NCI-H1436 (cell line): ENCODE data around the gene ITGA2.
A peak's percentile ranks its signal among the peaks of the same experiment; 100 is the strongest.
"Not testable (repeated sequence)": the region's sequence is repeated elsewhere in the genome, so short reads cannot be mapped to it uniquely, and the experiment has no call there.

Experiments used
- DNase-seq: peaks from one replicate; lab custom pipeline; 2025; lab: John Stamatoyannopoulos, UW

ITGA2 gene

DNA sequence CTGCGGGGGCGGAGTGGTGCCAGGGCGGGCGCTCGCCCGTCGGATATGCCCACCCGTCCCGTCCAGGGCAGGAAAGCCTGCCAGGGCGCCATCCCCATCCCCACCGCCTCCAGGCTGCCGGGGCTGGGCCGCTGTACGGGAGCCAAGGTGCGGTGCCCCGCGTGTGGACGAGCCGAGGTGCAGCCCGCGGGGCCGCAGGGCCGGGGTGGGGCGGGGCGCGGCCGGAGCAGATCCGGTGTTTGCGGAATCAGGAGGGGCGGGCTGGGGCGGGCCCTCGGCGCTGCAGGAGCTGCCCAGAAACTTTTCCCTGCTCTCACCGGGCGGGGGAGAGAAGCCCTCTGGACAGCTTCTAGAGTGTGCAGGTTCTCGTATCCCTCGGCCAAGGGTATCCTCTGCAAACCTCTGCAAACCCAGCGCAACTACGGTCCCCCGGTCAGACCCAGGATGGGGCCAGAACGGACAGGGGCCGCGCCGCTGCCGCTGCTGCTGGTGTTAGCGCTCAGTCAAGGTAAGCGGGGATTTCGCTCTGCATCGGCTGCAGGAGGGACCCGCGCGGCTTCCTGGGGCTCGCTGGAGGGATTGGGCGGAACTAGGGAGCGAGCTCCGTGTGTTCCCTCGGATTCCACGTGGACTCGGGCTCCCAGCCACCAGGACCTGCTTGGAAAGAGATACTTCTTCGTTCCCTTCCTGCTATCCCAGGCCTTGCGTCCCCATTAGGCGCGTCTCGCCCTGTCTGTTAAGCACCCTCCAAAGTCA is at the start of gene ITGA2:
Gene ITGA2, plus strand, starts transcription at position 328 of the 756 bp plus-strand sequence. Its CDS starts 117 bp downstream, at position 445.
- no peak for DNase-seq

- no peak for DNase-seq
Observed at GRCh38 chr5:52943285-52943684, 45.9 kb upstream of the ITGA2 start.

DNA sequence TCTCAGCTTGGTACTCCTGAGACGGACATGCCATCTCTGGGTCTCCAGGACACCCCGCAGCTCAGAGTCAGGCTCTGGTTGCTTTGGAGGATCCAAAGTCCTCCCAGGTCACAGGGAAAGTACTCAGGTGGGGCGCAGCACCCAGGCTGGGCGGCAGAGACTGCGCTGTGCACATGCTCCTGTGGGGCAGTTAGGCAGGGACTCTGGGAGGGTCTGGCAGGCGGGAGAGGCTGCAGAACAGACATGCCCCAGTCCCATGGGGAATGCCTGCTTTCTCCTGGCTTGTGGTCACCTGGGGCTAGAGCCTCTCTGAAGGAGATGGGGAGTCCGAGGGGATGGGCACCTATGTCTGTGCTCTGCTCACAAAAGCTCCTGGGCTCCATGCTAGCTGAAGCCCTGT is 45.3 kb upstream of the ITGA2 start:
- no peak for DNase-seq

- no peak for DNase-seq
Observed at GRCh38 chr5:52945040-52945439, 44.1 kb upstream of the ITGA2 start.

DNA sequence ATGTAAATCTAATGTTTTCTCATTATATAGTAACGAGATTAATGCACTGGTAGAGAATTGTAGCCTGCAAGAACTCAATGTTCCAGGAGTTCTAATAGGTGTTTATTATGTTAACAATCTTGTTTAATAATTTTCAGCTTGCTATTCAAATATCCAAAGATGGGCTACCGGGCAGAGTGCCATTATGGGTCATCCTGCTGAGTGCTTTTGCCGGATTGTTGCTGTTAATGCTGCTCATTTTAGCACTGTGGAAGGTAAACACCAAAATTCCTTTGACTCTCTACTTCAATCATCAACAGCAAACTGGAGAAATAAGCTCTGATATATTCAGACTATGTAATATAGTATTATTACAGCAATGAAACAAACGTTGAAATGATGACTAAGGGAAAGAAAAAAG is 41.9 kb upstream of the ITGA2 start:
- DNase-seq, result no peak

DNA sequence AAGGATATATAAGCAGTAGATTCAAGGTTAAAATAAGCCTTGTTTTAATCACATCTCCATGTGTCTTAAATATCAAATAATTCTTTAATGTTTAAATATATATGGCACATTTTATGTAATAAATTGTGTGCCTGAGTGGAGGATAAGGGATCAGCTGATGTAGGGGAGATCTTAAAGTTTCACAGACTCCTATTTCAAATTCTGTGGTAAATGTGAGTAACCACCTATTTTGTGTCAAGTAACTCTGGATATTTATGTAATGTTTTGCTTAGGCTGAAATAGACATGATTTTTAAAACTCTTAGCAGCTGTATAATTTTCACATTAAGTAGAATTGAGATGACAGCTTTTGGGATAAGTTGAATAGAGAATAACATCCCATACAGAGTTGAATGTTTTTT is 41.3 kb upstream of the ITGA2 start:
- DNase-seq, result no peak

- DNase-seq, result peak; percentile 70
Observed at GRCh38 chr5:52948418-52949076, 40.6 kb upstream of the ITGA2 start.

DNA sequence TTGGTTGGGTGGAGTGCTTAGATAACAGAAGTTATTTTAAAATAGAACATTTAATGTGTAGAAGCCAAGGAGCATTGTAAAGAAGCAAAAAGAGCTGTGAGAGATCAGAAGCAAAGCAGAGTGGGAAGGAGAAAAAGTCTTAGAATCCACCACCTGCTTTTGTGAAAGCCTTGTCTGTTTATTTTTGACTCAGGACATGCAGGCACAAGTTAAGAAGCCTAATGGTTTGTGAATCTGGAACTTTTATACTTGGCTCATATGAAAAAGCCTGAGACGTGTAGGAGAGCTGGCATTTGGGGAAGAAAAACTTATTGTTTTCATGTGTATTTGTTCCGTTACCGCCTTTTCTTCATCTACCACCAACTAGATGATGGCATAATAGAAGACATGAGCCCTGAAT is 38.5 kb upstream of the ITGA2 start:
- DNase-seq, result no peak

GRCh38 chr5:52952483-52952882 is 36.7 kb upstream of the ITGA2 start:
- no peak for DNase-seq

- DNase-seq, result no peak
Observed at GRCh38 chr5:52956014-52956413, 33.1 kb upstream of the ITGA2 start.

DNA sequence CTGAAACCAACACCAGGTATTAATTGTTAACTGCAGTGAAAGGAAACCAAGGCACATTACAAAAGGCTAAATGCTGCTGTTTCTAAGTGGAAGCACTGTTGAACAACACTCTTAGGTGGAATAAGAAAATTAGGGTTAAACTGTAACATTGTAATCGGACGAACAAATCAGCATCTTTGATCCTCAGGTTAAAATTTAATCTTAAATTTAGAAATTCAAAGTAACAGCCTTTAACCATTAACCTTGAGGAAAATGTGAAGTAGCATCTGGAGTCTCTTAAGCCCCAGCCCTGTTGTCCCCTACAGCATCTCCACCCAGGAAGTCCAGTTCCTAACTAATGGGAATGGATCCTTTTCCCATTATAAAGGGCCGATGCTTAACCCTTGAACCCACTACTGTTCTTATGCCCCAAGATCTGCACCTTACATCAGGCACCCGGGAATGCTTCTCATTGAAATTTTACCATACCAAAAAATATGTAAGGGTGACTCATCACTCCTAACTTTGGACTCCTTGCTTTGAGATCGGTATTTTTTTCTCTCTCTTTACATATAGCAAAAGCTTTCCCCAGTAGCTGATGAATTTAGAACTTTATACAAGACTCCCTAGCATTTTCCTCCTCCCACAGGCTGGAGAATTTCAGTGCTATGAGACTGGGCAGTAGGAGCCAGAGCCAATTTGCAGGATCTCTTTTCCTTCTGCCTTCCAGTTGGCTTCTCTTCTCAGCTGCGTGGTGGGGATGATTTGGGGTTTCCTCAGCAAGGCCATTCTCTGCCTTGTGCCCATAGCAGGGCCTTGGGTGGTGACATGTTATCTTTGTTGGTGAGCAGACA is 32.0 kb upstream of the ITGA2 start:
- no peak for DNase-seq

GRCh38 chr5:52961274-52961681 is 27.9 kb upstream of the ITGA2 start:
- DNase-seq, result peak; percentile 2

- no peak for DNase-seq
Observed at GRCh38 chr5:52963636-52964035, 25.5 kb upstream of the ITGA2 start.

DNA sequence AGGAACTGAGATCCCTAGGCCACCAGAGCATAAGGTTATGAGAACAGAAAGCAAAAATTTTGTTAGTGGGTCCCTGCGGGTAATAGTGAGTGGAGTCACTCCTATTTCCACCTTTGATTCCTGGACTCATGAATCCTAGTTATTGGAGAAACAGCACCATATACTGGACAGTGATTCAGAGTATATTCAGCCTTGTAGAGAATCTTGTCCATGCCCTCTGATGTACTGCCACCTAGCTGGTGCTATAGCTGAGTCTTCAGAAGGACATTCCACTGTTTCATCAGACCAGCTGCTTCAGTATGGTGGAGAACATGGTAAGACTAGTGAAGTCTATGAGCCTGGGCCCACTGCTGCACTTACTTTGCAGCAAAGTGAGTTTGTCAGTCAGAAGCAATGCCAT is 25.0 kb upstream of the ITGA2 start:
- no peak for DNase-seq

DNA sequence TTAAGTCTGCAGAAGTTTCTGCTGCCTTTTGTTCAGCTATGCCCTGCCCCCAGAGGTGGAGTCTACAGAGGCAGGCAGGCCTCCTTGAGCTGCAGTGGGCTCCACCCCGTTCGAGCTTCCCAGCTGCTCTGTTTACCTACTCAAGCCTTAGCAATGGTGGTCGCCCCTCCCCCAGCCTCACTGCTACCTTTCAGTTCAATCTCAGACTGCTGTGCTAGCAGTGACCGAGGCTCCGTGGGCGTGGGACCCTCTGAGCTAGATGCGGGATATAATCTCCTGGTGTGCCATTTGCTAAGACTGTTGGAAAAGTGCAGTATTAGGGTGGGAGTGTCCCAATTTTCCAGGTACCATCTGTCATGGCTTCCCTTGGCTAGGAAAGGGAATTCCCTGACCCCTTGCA is 13.0 kb upstream of the ITGA2 start:
- not testable (repeated sequence) for DNase-seq

GRCh38 chr5:52977264-52977897 is 11.8 kb upstream of the ITGA2 start:
- no peak for DNase-seq

- DNase-seq, result no peak
Observed at GRCh38 chr5:52981507-52981906, 7.6 kb upstream of the ITGA2 start.

GRCh38 chr5:52983731-52984636 is 5.2 kb upstream of the ITGA2 start:
- no peak for DNase-seq

- DNase-seq, result no peak
Observed at GRCh38 chr5:52985306-52985705, 3.8 kb upstream of the ITGA2 start.

- no peak for DNase-seq
Observed at GRCh38 chr5:52987711-52988331, 1.3 kb upstream of the ITGA2 start.
